ENCODE results near the gene ZNF148. TPM values are rescaled to one million over a fixed set of nuclear protein-coding genes. Genes with fewer than 3 reads are reported as not detected.

The ZNF148 gene
- total RNA-seq, 2 donors from 2014 or later, result 35.4 to 50.1 TPM

GRCh38 chr3:125194061-125194848 is 180.9 kb downstream of the ZNF148 start:
- no peak overlapping the region for H3K27ac ChIP-seq
- intact Hi-C loops (cut with DNase I), result no loop called here
- no peaks in the 10 kb centered on the region for H3K4me1 ChIP-seq
- no peaks in the 10 kb centered on the region for H3K9me3 ChIP-seq
- H3K9ac ChIP-seq (ENCODE audit: low read depth in 2 of 2, low read length in 2 of 2), result no peak overlapping the region
- H3K27me3 ChIP-seq, result no peaks in the 10 kb centered on the region
- TF ChIP-seq CTCF (IDR thresholded peaks at IDR 0.05), result no peak
- H3K36me3 ChIP-seq, result no peaks in the 10 kb centered on the region
- no peak for DNase-seq
- H3K4me3 ChIP-seq, result no peak overlapping the region

- Histone ChIP-seq H3K9me3 (no peaks in the 10 kb centered on the region), H3K27ac (no peak overlapping the region), H3K36me3 (no peaks in the 10 kb centered on the region), H3K9ac (ENCODE audit: low read depth in 2 of 2, low read length in 2 of 2) (no peak overlapping the region), H3K4me1 (no peaks in the 10 kb centered on the region), H3K27me3 (no peaks in the 10 kb centered on the region), H3K4me3 (no peak overlapping the region)
- no peak for TF ChIP-seq CTCF (IDR thresholded peaks at IDR 0.05)
- DNase-seq, result no peak
- intact Hi-C loops (cut with DNase I), result no loop called here
Measured at GRCh38 chr3:125192190-125193035, 182.7 kb downstream of the ZNF148 start.

GRCh38 chr3:125191730-125192129 is 183.4 kb downstream of the ZNF148 start:
- H3K9ac ChIP-seq (ENCODE audit: low read depth in 2 of 2, low read length in 2 of 2), result no peak overlapping the region
- intact Hi-C loops (cut with DNase I), result no loop called here
- no peaks in the 10 kb centered on the region for H3K9me3 ChIP-seq
- no peak overlapping the region for H3K27ac ChIP-seq
- H3K4me3 ChIP-seq, result no peak overlapping the region
- no peak for TF ChIP-seq CTCF (IDR thresholded peaks at IDR 0.05)
- no peaks in the 10 kb centered on the region for H3K27me3 ChIP-seq
- no peak for DNase-seq
- no peaks in the 10 kb centered on the region for H3K36me3 ChIP-seq
- no peaks in the 10 kb centered on the region for H3K4me1 ChIP-seq

- Histone ChIP-seq H3K9ac (ENCODE audit: low read depth in 2 of 2, low read length in 2 of 2) (no peak overlapping the region), H3K4me1 (no peaks in the 10 kb centered on the region), H3K9me3 (no peaks in the 10 kb centered on the region), H3K4me3 (no peak overlapping the region), H3K27ac (no peak overlapping the region), H3K36me3 (no peaks in the 10 kb centered on the region), H3K27me3 (no peaks in the 10 kb centered on the region)
- intact Hi-C loops (cut with DNase I), result no loop called here
- DNase-seq, result no peak
- no peak for TF ChIP-seq CTCF (IDR thresholded peaks at IDR 0.05)
Measured at GRCh38 chr3:125191256-125191655, 183.9 kb downstream of the ZNF148 start.

GRCh38 chr3:125190786-125191185 is 184.3 kb downstream of the ZNF148 start:
- Histone ChIP-seq H3K4me1 (no peaks in the 10 kb centered on the region), H3K27me3 (no peaks in the 10 kb centered on the region), H3K36me3 (no peaks in the 10 kb centered on the region), H3K9me3 (no peaks in the 10 kb centered on the region), H3K4me3 (no peak overlapping the region), H3K27ac (no peak overlapping the region), H3K9ac (ENCODE audit: low read depth in 2 of 2, low read length in 2 of 2) (no peak overlapping the region)
- no peak for DNase-seq
- no peak for TF ChIP-seq CTCF (IDR thresholded peaks at IDR 0.05)
- intact Hi-C loops (cut with DNase I), result no loop called here
